ENCODE measurements around the gene HVCN1. TPM values are rescaled to one million over a fixed set of nuclear protein-coding genes. Genes with fewer than 3 reads are reported as not detected.

The HVCN1 gene
- total RNA-seq, 1 donor from 2014 or later: 29.2 TPM

- ATAC-seq: no peak
- H3K4me1 ChIP-seq: no peaks in the 10 kb centered on the region
- no peak overlapping the region for H3K27ac ChIP-seq
- H3K4me3 ChIP-seq: no peak overlapping the region
- no peaks in the 10 kb centered on the region for H3K27me3 ChIP-seq (ENCODE audit: low read depth)
- TF ChIP-seq, protein P1, sequence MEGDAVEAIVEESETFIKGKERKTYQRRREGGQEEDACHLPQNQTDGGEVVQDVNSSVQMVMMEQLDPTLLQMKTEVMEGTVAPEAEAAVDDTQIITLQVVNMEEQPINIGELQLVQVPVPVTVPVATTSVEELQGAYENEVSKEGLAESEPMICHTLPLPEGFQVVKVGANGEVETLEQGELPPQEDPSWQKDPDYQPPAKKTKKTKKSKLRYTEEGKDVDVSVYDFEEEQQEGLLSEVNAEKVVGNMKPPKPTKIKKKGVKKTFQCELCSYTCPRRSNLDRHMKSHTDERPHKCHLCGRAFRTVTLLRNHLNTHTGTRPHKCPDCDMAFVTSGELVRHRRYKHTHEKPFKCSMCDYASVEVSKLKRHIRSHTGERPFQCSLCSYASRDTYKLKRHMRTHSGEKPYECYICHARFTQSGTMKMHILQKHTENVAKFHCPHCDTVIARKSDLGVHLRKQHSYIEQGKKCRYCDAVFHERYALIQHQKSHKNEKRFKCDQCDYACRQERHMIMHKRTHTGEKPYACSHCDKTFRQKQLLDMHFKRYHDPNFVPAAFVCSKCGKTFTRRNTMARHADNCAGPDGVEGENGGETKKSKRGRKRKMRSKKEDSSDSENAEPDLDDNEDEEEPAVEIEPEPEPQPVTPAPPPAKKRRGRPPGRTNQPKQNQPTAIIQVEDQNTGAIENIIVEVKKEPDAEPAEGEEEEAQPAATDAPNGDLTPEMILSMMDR (IDR thresholded peaks at IDR 0.05): no peak
- intact Hi-C loops (cut with DNase I): no loop called here
- no peak for DNase-seq
- peaks cover 7% of the 10 kb centered on the region for H3K36me3 ChIP-seq
- no peaks in the 10 kb centered on the region for H3K9me3 ChIP-seq
These were observed 53.9 kb downstream of the HVCN1 start for GRCh38 chr12:110635055-110635454.

DNA sequence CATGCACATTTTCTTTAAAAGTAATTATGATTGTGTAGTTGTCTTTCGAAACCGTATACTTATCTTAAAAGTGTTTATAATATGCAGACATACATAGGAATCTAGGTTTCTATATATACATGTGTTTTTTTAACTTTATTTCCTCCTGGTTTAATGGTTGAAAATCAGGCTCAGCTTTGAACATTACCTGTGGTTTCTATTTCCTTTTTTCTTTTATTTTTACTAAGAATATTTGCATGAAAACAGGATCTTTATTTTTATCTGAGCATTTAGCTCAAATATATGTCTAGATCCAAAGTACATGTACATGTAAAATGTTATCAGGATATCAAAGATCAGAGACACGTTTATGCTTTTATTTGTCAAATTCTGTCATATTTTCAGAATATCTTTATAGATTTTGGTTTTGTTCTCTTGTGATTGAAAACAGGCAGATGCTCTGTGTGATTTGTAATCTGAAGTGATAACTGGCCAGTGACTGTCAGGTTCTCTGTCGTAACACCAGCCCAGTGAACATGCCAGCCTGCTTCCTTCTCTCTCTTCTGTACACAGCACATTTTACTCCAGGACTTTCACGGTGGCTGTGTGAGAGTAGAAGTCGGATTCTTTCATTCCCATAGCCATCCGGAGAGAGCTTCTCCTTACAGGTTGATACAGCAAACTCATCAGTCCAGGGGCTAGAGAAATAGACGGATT lies 61.3 kb downstream of the HVCN1 start:
- Histone ChIP-seq H3K4me1 (no peaks in the 10 kb centered on the region), H3K27ac (no peak overlapping the region), H3K36me3 (peaks cover 48% of the 10 kb centered on the region), H3K4me3 (no peak overlapping the region), H3K27me3 (ENCODE audit: low read depth) (no peaks in the 10 kb centered on the region), H3K9me3 (no peaks in the 10 kb centered on the region)
- TF ChIP-seq, protein P1 (IDR thresholded peaks at IDR 0.05): no peak
- intact Hi-C loops (cut with DNase I): no loop called here
- ATAC-seq: no peak
- DNase-seq: no peak

GRCh38 chr12:110622582-110622981 lies 66.3 kb downstream of the HVCN1 start:
- Histone ChIP-seq H3K36me3 (peaks cover 22% of the 10 kb centered on the region), H3K9me3 (no peaks in the 10 kb centered on the region), H3K27me3 (ENCODE audit: low read depth) (no peaks in the 10 kb centered on the region), H3K27ac (no peak overlapping the region), H3K4me3 (no peak overlapping the region), H3K4me1 (no peaks in the 10 kb centered on the region)
- DNase-seq: no peak
- intact Hi-C loops (cut with DNase I): no loop called here
- no peak for ATAC-seq
- TF ChIP-seq, protein P1 (IDR thresholded peaks at IDR 0.05): no peak

DNA sequence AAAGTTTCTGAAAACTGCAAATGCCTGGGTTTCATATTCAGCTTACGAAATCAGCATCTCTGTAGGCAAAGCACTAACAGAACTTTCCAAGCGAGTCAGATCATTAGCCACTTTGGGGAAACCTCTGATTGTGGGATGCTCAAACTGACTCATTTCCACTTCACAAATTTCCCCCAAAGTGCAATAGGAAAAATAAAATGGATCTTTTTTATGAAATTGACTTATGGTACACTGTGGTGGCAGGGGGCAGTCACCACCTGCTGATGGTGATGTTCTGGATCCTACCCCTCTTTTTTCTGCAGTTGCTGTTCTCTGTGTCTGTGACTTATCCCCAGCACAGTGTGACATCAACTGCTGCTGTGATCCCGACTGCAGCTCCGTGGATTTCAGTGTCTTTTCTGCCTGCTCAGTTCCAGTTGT lies 69.4 kb downstream of the HVCN1 start:
- TF ChIP-seq, protein P1 (IDR thresholded peaks at IDR 0.05): no peak
- Histone ChIP-seq H3K4me3 (no peak overlapping the region), H3K9me3 (no peaks in the 10 kb centered on the region), H3K27ac (no peak overlapping the region), H3K36me3 (peaks cover 17% of the 10 kb centered on the region), H3K27me3 (ENCODE audit: low read depth) (no peaks in the 10 kb centered on the region), H3K4me1 (peaks cover 4% of the 10 kb centered on the region)
- intact Hi-C loops (cut with DNase I): no loop called here
- DNase-seq (no peak), ATAC-seq (no peak)

GRCh38 chr12:110616471-110617115 lies 72.3 kb downstream of the HVCN1 start:
- Histone ChIP-seq H3K27me3 (ENCODE audit: low read depth) (no peaks in the 10 kb centered on the region), H3K4me3 (no peak overlapping the region), H3K9me3 (no peaks in the 10 kb centered on the region), H3K36me3 (peaks cover 8% of the 10 kb centered on the region), H3K4me1 (peaks cover 8% of the 10 kb centered on the region), H3K27ac (no peak overlapping the region)
- intact Hi-C loops (cut with DNase I): no loop called here
- TF ChIP-seq, protein P1 (IDR thresholded peaks at IDR 0.05): no peak
- DNase-seq: no peak
- ATAC-seq: no peak
